Medulla oblongata (tissue), 1 donor: Measurements from ENCODE around the gene HUWE1.

Experiments used
- DNase-seq: peaks from one replicate; pipeline ENCODE4 v3.0.0-alpha.2; 2015; ENCODE audit errors: extremely low spot score

HUWE1 gene

GRCh38 chrX:53621418-53621986, 65.0 kb downstream of the HUWE1 start:
- no peak for DNase-seq

- peak; percentile 5 for DNase-seq
These were observed 69.6 kb downstream of the HUWE1 start for GRCh38 chrX:53616946-53617345.

GRCh38 chrX:53606456-53606855, 80.1 kb downstream of the HUWE1 start:
- DNase-seq = no peak

GRCh38 chrX:53605004-53605403, 81.5 kb downstream of the HUWE1 start:
- no peak for DNase-seq

- no peak for DNase-seq
These were observed 86.6 kb downstream of the HUWE1 start for GRCh38 chrX:53599781-53600396.

- DNase-seq = no peak
These were observed 88.3 kb downstream of the HUWE1 start for GRCh38 chrX:53598169-53598568.

- no peak for DNase-seq
These were observed 91.2 kb downstream of the HUWE1 start for GRCh38 chrX:53595266-53595810.

- peak; percentile 37 for DNase-seq
These were observed 92.2 kb downstream of the HUWE1 start for GRCh38 chrX:53594354-53594753.

GRCh38 chrX:53587795-53588420, 98.6 kb downstream of the HUWE1 start:
- DNase-seq = no peak

- peak; percentile 41 for DNase-seq
These were observed 101.6 kb downstream of the HUWE1 start for GRCh38 chrX:53584891-53585290.

- no peak for DNase-seq
These were observed 102.9 kb downstream of the HUWE1 start for GRCh38 chrX:53583571-53583970.

GRCh38 chrX:53580742-53581504, 105.6 kb downstream of the HUWE1 start:
- DNase-seq = no peak

GRCh38 chrX:53571494-53571893, 115.0 kb downstream of the HUWE1 start:
- no peak for DNase-seq

- DNase-seq = no peak
These were observed 123.2 kb downstream of the HUWE1 start for GRCh38 chrX:53563324-53563723.

GRCh38 chrX:53561912-53562311, 124.6 kb downstream of the HUWE1 start:
- DNase-seq = no peak

GRCh38 chrX:53558646-53559045, 127.9 kb downstream of the HUWE1 start:
- DNase-seq = no peak

GRCh38 chrX:53556868-53557267, 129.7 kb downstream of the HUWE1 start:
- DNase-seq = no peak

- DNase-seq = no peak
These were observed 135.6 kb downstream of the HUWE1 start for GRCh38 chrX:53550756-53551463.

GRCh38 chrX:53547668-53548067, 138.9 kb downstream of the HUWE1 start:
- DNase-seq = no peak

GRCh38 chrX:53544936-53545335, 141.6 kb downstream of the HUWE1 start:
- no peak for DNase-seq

- no peak for DNase-seq
These were observed 147.7 kb downstream of the HUWE1 start for GRCh38 chrX:53538781-53539180.
